ENCODE results near the gene PTPRD. TPM values are rescaled to one million over a fixed set of nuclear protein-coding genes. Genes with fewer than 3 reads are reported as not detected.

The PTPRD gene
- total RNA-seq, 1 experiment from 2014 or later: not detected

GRCh38 chr9:9905736-9906135 lies 707.1 kb downstream of the PTPRD start:
- no TSS peak for BruUV-seq (replicated peaks)
- H3K4me1 Mint-ChIP-seq (ENCODE audit: insufficient read depth, unreplicated experiment): no peaks in the 10 kb centered on the region
- H3K4me3 Mint-ChIP-seq (ENCODE audit: unreplicated experiment): no peak overlapping the region
- H3K36me3 Mint-ChIP-seq (ENCODE audit: insufficient read depth, unreplicated experiment): no peaks in the 10 kb centered on the region
- no peak for TF ChIP-seq CTCF (IDR thresholded peaks at IDR 0.05; ENCODE audit: unreplicated experiment)
- ChIA-PET CTCF (interaction anchor here (0.7 kb wide), 1 partner anchor 511 kb away, joined by 3 read pairs; no protein-coding TSS in a partner anchor), POLR2A (interaction anchor here (0.6 kb wide), 1 partner anchor 307 kb away, joined by 3 read pairs; no protein-coding TSS in a partner anchor)
- no peak for DNase-seq (ENCODE audit: unreplicated experiment)
- peaks cover 83% of the 10 kb centered on the region for H3K27me3 Mint-ChIP-seq (ENCODE audit: insufficient read depth, unreplicated experiment)
- no peak overlapping the region for H3K27ac Mint-ChIP-seq (ENCODE audit: low read depth, unreplicated experiment)
- intact Hi-C loops (cut with micrococcal nuclease): no loop called here
- no peaks in the 10 kb centered on the region for H3K9me3 Mint-ChIP-seq (ENCODE audit: unreplicated experiment)

GRCh38 chr9:9904041-9904440 lies 708.8 kb downstream of the PTPRD start:
- no peaks in the 10 kb centered on the region for H3K9me3 Mint-ChIP-seq (ENCODE audit: unreplicated experiment)
- H3K27ac Mint-ChIP-seq (ENCODE audit: low read depth, unreplicated experiment): no peak overlapping the region
- ChIA-PET CTCF (interaction anchor here (1.0 kb wide), 1 partner anchor 8 kb away, joined by 3 read pairs; no protein-coding TSS in a partner anchor), POLR2A (no interaction called here)
- intact Hi-C loops (cut with micrococcal nuclease): no loop called here
- TF ChIP-seq CTCF (IDR thresholded peaks at IDR 0.05; ENCODE audit: unreplicated experiment): no peak
- no peak for DNase-seq (ENCODE audit: unreplicated experiment)
- no TSS peak for BruUV-seq (replicated peaks)
- H3K27me3 Mint-ChIP-seq (ENCODE audit: insufficient read depth, unreplicated experiment): peaks cover 96% of the 10 kb centered on the region
- H3K4me1 Mint-ChIP-seq (ENCODE audit: insufficient read depth, unreplicated experiment): no peaks in the 10 kb centered on the region
- no peaks in the 10 kb centered on the region for H3K36me3 Mint-ChIP-seq (ENCODE audit: insufficient read depth, unreplicated experiment)
- H3K4me3 Mint-ChIP-seq (ENCODE audit: unreplicated experiment): no peak overlapping the region

- Mint-ChIP-seq H3K4me1 (ENCODE audit: insufficient read depth, unreplicated experiment) (no peaks in the 10 kb centered on the region), H3K36me3 (ENCODE audit: insufficient read depth, unreplicated experiment) (no peaks in the 10 kb centered on the region), H3K4me3 (ENCODE audit: unreplicated experiment) (no peak overlapping the region), H3K9me3 (ENCODE audit: unreplicated experiment) (no peaks in the 10 kb centered on the region), H3K27me3 (ENCODE audit: insufficient read depth, unreplicated experiment) (peaks cover 86% of the 10 kb centered on the region), H3K27ac (ENCODE audit: low read depth, unreplicated experiment) (no peak overlapping the region)
- no peak for DNase-seq (ENCODE audit: unreplicated experiment)
- ChIA-PET CTCF (interaction anchor here (1.2 kb wide), 1 partner anchor 41 kb away, joined by 3 read pairs; no protein-coding TSS in a partner anchor), POLR2A (interaction anchor here (0.7 kb wide), 1 partner anchor 41 kb away, joined by 3 read pairs; no protein-coding TSS in a partner anchor)
- intact Hi-C loops (cut with micrococcal nuclease): no loop called here
- BruUV-seq (replicated peaks): no TSS peak
- TF ChIP-seq CTCF (IDR thresholded peaks at IDR 0.05; ENCODE audit: unreplicated experiment): no peak
Measured at GRCh38 chr9:9901624-9902023, 711.2 kb downstream of the PTPRD start.

GRCh38 chr9:9893837-9894236 lies 719.0 kb downstream of the PTPRD start:
- ChIA-PET POLR2A (no interaction called here), CTCF (interaction anchor here (0.7 kb wide), 1 partner anchor 1135 kb away, joined by 3 read pairs; no protein-coding TSS in a partner anchor)
- Mint-ChIP-seq H3K4me3 (ENCODE audit: unreplicated experiment) (no peak overlapping the region), H3K9me3 (ENCODE audit: unreplicated experiment) (no peaks in the 10 kb centered on the region), H3K27ac (ENCODE audit: low read depth, unreplicated experiment) (no peak overlapping the region), H3K36me3 (ENCODE audit: insufficient read depth, unreplicated experiment) (no peaks in the 10 kb centered on the region), H3K4me1 (ENCODE audit: insufficient read depth, unreplicated experiment) (no peaks in the 10 kb centered on the region), H3K27me3 (ENCODE audit: insufficient read depth, unreplicated experiment) (peaks cover 9% of the 10 kb centered on the region)
- DNase-seq (ENCODE audit: unreplicated experiment): peak; percentile 3
- intact Hi-C loops (cut with micrococcal nuclease): no loop called here
- no TSS peak for BruUV-seq (replicated peaks)
- no peak for TF ChIP-seq CTCF (IDR thresholded peaks at IDR 0.05; ENCODE audit: unreplicated experiment)
